ENCODE results near the gene HS1BP3.

DNA sequence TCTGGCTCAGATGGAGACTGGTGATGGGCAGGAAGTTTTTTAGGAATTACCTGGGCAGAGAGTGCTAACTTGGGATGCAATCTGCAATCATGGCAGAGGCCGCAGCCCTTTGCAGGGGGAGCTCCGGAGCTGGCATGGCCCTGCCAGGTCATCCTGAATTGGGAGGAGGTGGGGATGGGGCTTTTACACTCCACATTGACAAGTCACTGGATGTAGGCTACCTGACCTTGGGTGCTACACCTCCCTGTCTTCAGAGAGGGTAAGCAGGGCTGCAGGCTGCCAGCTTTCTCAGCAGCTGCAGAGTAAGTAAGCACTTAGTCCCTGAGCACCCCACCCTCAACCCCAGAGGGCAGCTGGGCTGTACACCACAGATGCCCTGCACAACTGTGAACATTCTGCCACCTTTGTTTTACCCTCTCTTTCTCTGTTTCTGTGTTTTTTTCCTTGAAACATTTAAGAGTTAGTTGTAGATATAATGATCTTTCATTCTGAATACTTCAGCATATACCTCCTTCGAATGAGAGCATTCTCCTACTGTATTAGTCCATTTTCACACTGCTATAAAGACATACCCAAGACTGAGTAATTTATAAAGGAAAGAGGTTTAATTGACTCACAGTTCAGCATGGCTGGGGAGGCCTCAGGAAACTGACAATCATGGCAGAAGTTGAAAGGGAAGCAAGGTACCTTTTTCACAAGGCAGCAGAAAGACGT is 6.8 kb upstream of the HS1BP3 start:
- TF ChIP-seq CTCF (IDR thresholded peaks at IDR 0.05) (no peak), POLR2A (IDR thresholded peaks at IDR 0.05) (no peak)
